ENCODE data around the gene BTBD8.

DNA sequence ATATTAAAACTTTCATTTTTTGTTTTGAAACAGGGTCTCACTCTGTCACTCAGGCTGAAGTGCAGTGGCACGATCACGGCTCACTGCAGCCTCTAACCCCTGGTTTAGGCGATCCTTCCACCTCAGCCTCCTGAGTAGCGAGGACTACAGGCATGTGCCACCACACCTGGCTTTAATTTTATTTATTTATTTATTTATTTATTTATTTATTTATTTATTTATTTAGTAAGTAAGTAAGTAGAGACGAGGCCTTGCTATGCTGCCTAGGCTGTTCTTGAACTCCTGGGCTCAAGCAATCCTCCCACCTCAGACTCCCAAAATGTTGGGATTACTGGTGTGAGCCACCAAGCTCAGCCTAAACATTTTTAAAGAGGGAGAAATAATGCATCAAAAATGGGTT lies 3.8 kb upstream of the BTBD8 start:
- TF ChIP-seq, protein P1, sequence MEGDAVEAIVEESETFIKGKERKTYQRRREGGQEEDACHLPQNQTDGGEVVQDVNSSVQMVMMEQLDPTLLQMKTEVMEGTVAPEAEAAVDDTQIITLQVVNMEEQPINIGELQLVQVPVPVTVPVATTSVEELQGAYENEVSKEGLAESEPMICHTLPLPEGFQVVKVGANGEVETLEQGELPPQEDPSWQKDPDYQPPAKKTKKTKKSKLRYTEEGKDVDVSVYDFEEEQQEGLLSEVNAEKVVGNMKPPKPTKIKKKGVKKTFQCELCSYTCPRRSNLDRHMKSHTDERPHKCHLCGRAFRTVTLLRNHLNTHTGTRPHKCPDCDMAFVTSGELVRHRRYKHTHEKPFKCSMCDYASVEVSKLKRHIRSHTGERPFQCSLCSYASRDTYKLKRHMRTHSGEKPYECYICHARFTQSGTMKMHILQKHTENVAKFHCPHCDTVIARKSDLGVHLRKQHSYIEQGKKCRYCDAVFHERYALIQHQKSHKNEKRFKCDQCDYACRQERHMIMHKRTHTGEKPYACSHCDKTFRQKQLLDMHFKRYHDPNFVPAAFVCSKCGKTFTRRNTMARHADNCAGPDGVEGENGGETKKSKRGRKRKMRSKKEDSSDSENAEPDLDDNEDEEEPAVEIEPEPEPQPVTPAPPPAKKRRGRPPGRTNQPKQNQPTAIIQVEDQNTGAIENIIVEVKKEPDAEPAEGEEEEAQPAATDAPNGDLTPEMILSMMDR (IDR thresholded peaks at IDR 0.05; ENCODE audit: insufficient read depth, low read length, poor library complexity, severe bottlenecking) = no peak
- TF ChIP-seq EZH2phosphoT487 (conservative IDR thresholded peaks at IDR 0.05; ENCODE audit: low read length) = no peak

All from SU-DHL-6 (cell line).